Nephron progenitor cell (in vitro differentiated cells): ENCODE measurements around the gene PPP1R10.

Experiments used
- DNase-seq: peaks from one replicate; pipeline ENCODE4 v3.0.0; 2021
- H3K27ac Mint-ChIP-seq: 2 replicates; pipeline ENCODE4 v1.8.0; 2021; ENCODE audit warnings: mild to moderate bottlenecking, moderate library complexity, mixed read lengths
- H3K27me3 Mint-ChIP-seq: 2 replicates; pipeline ENCODE4 v1.8.0; 2021; ENCODE audit warnings: mild to moderate bottlenecking, low read depth, mixed read lengths; ENCODE audit not compliant: poor library complexity
- H3K36me3 Mint-ChIP-seq: 2 replicates; pipeline ENCODE4 v1.8.0; 2021; ENCODE audit warnings: low read depth, mixed read lengths
- H3K4me1 Mint-ChIP-seq: 2 replicates; pipeline ENCODE4 v1.8.0; 2021; ENCODE audit warnings: mixed read lengths
- H3K4me3 Mint-ChIP-seq: 2 replicates; pipeline ENCODE4 v1.8.0; 2021; ENCODE audit warnings: mild to moderate bottlenecking, moderate library complexity, mixed read lengths
- H3K9me3 Mint-ChIP-seq: 2 replicates; pipeline ENCODE4 v1.8.0; 2021; ENCODE audit warnings: mild to moderate bottlenecking, moderate library complexity, mixed read lengths
- CTCF ChIP-seq: fragments of 200-600 bp; sonication (generic); IDR thresholded peaks from 2 replicates; pipeline ENCODE4 v1.5.0; 2021; ENCODE audit warnings: antibody characterized with exemption

PPP1R10 gene

GRCh38 chr6:30570740-30571074, 46.3 kb downstream of the PPP1R10 start:
- Mint-ChIP-seq H3K27me3 (peaks cover 16% of the 10 kb centered on the region), H3K36me3 (peaks cover 2% of the 10 kb centered on the region), H3K9me3 (no peaks in the 10 kb centered on the region), H3K4me1 (peaks cover 46% of the 10 kb centered on the region), H3K27ac (peak overlapping the region; percentile 30), H3K4me3 (peak overlapping the region; percentile 95)
- TF ChIP-seq CTCF = no peak
- DNase-seq = no peak

- H3K36me3 Mint-ChIP-seq = peaks cover 6% of the 10 kb centered on the region
- H3K27me3 Mint-ChIP-seq = peaks cover 16% of the 10 kb centered on the region
- H3K9me3 Mint-ChIP-seq = no peaks in the 10 kb centered on the region
- H3K27ac Mint-ChIP-seq = no peak overlapping the region
- peaks cover 46% of the 10 kb centered on the region for H3K4me1 Mint-ChIP-seq
- H3K4me3 Mint-ChIP-seq = peak overlapping the region; percentile 95
- no peak for DNase-seq
- no peak for TF ChIP-seq CTCF
Observed at GRCh38 chr6:30570263-30570662, 46.8 kb downstream of the PPP1R10 start.

GRCh38 chr6:30568245-30568644, 48.8 kb downstream of the PPP1R10 start:
- DNase-seq = no peak
- H3K9me3 Mint-ChIP-seq = no peaks in the 10 kb centered on the region
- H3K4me1 Mint-ChIP-seq = peaks cover 39% of the 10 kb centered on the region
- H3K36me3 Mint-ChIP-seq = peaks cover 17% of the 10 kb centered on the region
- no peak overlapping the region for H3K4me3 Mint-ChIP-seq
- H3K27me3 Mint-ChIP-seq = peaks cover 16% of the 10 kb centered on the region
- H3K27ac Mint-ChIP-seq = no peak overlapping the region
- no peak for TF ChIP-seq CTCF

GRCh38 chr6:30565772-30566171, 51.3 kb downstream of the PPP1R10 start:
- Mint-ChIP-seq H3K4me3 (no peak overlapping the region), H3K9me3 (no peaks in the 10 kb centered on the region), H3K27ac (no peak overlapping the region), H3K36me3 (peaks cover 39% of the 10 kb centered on the region), H3K4me1 (peaks cover 14% of the 10 kb centered on the region), H3K27me3 (peaks cover 14% of the 10 kb centered on the region)
- no peak for DNase-seq
- no peak for TF ChIP-seq CTCF

GRCh38 chr6:30564114-30564513, 52.9 kb downstream of the PPP1R10 start:
- TF ChIP-seq CTCF = no peak
- Mint-ChIP-seq H3K36me3 (peaks cover 55% of the 10 kb centered on the region), H3K9me3 (no peaks in the 10 kb centered on the region), H3K27ac (peak overlapping the region; percentile 86), H3K4me3 (no peak overlapping the region), H3K4me1 (peaks cover 5% of the 10 kb centered on the region), H3K27me3 (peaks cover 3% of the 10 kb centered on the region)
- no peak for DNase-seq

GRCh38 chr6:30562470-30563425, 54.3 kb downstream of the PPP1R10 start:
- peaks cover under 1% of the 10 kb centered on the region for H3K27me3 Mint-ChIP-seq
- no peak overlapping the region for H3K4me3 Mint-ChIP-seq
- no peaks in the 10 kb centered on the region for H3K9me3 Mint-ChIP-seq
- peaks cover 56% of the 10 kb centered on the region for H3K36me3 Mint-ChIP-seq
- peaks cover 14% of the 10 kb centered on the region for H3K4me1 Mint-ChIP-seq
- TF ChIP-seq CTCF = no peak
- DNase-seq = no peak
- H3K27ac Mint-ChIP-seq = no peak overlapping the region
